Measurements from ENCODE around the gene ABI3. TPM values are rescaled to one million over a fixed set of nuclear protein-coding genes. Genes with fewer than 3 reads are reported as not detected.
"Not testable (repeated sequence)": the region's sequence is repeated elsewhere in the genome, so short reads cannot be mapped to it uniquely, and the experiment has no call there.

Gene ABI3
- total RNA-seq, 4 donors from 2014 or later: 9.6 to 14.4 (median 12.0) TPM

DNA sequence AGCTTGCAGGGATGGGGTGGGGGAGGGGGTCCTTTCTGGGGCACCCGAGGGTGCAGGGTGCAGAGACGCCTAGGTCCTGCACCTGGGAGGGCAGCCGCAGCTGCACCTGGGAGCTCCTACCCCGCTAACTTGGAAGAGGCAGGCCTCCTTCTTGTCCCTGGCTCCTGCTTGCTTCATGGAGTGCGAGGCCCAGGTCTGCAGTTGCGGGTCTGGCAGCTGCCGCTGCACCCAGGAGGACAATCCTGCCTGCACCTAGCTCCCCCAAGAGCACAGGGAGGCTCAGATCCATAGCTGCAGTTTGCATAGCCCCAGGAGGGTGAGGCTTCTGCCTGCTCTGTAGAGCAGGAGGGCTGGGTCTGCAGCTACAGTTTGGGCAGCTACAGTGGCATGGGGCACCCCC lies 26.7 kb upstream of the ABI3 start:
- no peak for DNase-seq (ENCODE audit: low spot score in 2 of 2)
- 88% methylated on average over 7 of the region's 7 CpGs; no CpG with 5 or more reads in 1 of the 2 donors for WGBS, 2 donors
- Histone ChIP-seq H3K4me1 (no peaks in the 10 kb centered on the region), H3K4me3 (no peak overlapping the region), H3K9me3 (peaks cover 0 to 4% (median 0%) of the 10 kb centered on the region in 4 donors), H3K27me3 (no peaks in the 10 kb centered on the region), H3K27ac (no peak overlapping the region), H3K36me3 (no peaks in the 10 kb centered on the region)
- TF ChIP-seq POLR2A (IDR thresholded peaks at IDR 0.05) (no peak), EP300 (IDR thresholded peaks at IDR 0.05) (no peak)
- TF ChIP-seq, protein P1, sequence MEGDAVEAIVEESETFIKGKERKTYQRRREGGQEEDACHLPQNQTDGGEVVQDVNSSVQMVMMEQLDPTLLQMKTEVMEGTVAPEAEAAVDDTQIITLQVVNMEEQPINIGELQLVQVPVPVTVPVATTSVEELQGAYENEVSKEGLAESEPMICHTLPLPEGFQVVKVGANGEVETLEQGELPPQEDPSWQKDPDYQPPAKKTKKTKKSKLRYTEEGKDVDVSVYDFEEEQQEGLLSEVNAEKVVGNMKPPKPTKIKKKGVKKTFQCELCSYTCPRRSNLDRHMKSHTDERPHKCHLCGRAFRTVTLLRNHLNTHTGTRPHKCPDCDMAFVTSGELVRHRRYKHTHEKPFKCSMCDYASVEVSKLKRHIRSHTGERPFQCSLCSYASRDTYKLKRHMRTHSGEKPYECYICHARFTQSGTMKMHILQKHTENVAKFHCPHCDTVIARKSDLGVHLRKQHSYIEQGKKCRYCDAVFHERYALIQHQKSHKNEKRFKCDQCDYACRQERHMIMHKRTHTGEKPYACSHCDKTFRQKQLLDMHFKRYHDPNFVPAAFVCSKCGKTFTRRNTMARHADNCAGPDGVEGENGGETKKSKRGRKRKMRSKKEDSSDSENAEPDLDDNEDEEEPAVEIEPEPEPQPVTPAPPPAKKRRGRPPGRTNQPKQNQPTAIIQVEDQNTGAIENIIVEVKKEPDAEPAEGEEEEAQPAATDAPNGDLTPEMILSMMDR (IDR thresholded peaks at IDR 0.05): no peak

DNA sequence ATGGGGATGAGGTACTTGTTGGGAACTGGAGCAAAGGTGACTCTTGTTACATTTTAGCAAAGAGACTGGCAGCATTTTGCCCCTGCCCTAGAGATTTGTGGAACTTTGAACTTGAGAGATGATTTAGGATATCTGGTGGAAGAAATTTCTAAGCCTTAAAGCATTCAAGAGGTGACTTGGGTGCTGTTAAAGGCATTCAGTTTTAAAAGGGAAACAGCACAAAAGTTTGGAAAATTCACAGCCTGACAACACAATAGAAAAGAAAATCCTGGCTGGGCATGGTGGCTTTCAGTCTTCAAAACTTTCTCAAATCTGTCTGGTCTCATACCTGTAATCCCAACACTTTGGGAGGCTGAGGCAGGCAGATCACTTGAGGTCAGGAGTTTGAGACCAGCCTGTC lies 26.0 kb upstream of the ABI3 start:
- H3K36me3 ChIP-seq; DNase-seq (ENCODE audit: low spot score in 2 of 2); H3K9me3 ChIP-seq; H3K4me1 ChIP-seq; H3K27ac ChIP-seq; H3K27me3 ChIP-seq; H3K4me3 ChIP-seq: not testable (repeated sequence)

DNA sequence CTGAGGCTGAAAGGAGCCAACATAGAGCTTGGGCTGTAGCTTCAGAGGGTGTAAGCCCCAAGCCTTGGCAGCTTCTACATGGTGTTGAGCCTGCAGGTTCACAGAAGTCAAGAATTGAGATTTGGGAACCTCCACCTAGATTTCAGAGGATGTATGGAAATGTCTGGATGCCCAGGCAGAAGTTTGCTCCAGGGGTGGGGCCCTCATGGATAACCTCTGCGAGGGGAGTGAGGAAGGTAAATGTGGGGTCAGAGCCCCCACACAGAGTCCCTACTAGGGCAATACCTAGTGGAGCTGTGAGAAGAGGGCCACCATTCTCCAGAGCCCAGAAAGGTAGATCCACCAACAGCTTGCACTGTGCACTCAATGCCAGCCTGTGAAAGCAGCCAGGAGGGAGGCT lies 25.1 kb upstream of the ABI3 start:
- H3K36me3 ChIP-seq; H3K27ac ChIP-seq; H3K9me3 ChIP-seq; H3K27me3 ChIP-seq; DNase-seq (ENCODE audit: low spot score in 2 of 2); H3K4me1 ChIP-seq; H3K4me3 ChIP-seq: not testable (repeated sequence)
- WGBS, 2 donors: 95 to 100% methylated on average over 1 of the region's 1 CpG

DNA sequence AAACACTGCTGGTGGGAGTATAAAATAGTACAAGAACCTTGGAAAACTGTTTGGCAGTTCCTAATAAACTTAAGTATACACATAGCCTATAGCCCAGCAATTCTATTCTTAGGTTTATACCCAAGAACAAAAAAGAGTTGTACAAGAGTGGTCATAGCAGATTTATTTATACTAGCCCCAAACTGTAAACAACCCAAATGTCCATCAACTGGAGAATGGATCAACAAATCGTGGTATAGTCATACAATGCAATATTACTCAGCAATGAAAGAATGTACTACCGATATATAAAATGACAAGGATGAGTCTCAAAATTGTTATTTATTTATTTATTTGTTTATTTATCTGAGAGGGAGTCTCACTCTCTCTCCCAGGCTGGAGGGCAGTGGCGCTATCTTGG lies 23.2 kb upstream of the ABI3 start:
- no peak for DNase-seq (ENCODE audit: low spot score in 2 of 2)
- Histone ChIP-seq H3K4me3 (no peak overlapping the region), H3K9me3 (peaks cover 0 to 4% (median 0%) of the 10 kb centered on the region in 4 donors), H3K36me3 (no peaks in the 10 kb centered on the region), H3K27ac (no peak overlapping the region), H3K4me1 (peaks cover 0 to 3% (median 0%) of the 10 kb centered on the region in 4 donors), H3K27me3 (no peaks in the 10 kb centered on the region)
- TF ChIP-seq, protein P1 (IDR thresholded peaks at IDR 0.05): no peak
- no peak for TF ChIP-seq EP300 (IDR thresholded peaks at IDR 0.05)
- WGBS, 2 donors: 88 to 89% methylated on average over 3 of the region's 3 CpGs

DNA sequence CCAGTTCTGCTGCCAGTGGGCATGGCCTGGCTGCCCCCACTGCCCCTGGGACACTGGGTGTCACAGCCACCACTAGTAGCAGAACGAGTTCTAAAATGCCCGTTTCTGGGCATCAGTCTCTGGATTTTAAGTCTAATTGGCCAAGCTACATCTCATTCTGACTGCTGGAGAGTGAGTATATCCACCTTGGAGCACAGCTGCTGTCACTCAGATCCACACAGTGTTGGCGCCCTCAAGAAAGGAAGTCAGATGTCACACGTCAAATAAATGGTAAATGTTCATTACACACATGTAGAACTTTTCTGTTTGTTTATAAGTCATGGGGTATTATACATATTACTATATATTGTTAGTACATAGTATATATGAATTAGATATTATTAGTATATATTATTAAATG lies 19.6 kb upstream of the ABI3 start:
- Histone ChIP-seq H3K9me3 (no peaks in the 10 kb centered on the region), H3K36me3 (no peaks in the 10 kb centered on the region), H3K4me1 (peaks cover 0 to 7% (median 0%) of the 10 kb centered on the region in 4 donors), H3K4me3 (no peak overlapping the region), H3K27ac (peak overlapping the region in 1 of 4 donors; percentile 95), H3K27me3 (no peaks in the 10 kb centered on the region)
- 62 to 77% methylated on average over 3 to 4 of the region's 4 CpGs for WGBS, 2 donors
- TF ChIP-seq, protein P1 (IDR thresholded peaks at IDR 0.05): no peak
- TF ChIP-seq EP300 (IDR thresholded peaks at IDR 0.05) (no peak), POLR2A (IDR thresholded peaks at IDR 0.05) (no peak)
- DNase-seq (ENCODE audit: low spot score in 2 of 2): no peak

DNA sequence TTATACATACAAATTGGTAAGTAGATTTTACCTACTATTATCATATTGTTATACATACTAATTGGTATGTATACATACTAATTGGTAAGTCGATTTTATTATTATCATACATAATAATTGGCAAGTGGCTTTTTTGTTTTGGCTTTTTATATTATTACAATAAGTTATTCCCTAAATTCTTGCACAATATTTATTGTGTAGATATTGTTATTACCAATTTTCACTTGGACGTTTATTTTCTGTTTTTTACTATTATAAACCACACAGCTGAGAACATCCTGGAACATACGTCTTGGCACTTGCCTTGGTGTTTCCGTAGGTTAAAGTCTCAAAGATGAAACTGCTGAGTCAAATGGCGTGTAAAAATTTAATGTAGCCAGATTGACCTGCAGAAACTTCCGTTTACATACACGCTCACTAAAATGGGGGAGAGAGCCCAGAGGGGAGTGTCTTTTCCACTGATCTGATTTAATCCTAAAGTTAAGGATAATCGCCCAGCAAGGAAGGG lies 19.0 kb upstream of the ABI3 start:
- TF ChIP-seq EP300 (IDR thresholded peaks at IDR 0.05): no peak
- no peaks in the 10 kb centered on the region for H3K36me3 ChIP-seq
- peak overlapping the region; percentile 95 to 99 (median 98) for H3K27ac ChIP-seq
- 8 to 9% methylated on average over 8 of the region's 8 CpGs for WGBS, 2 donors
- no peaks in the 10 kb centered on the region for H3K27me3 ChIP-seq
- DNase-seq (ENCODE audit: low spot score in 2 of 2): no peak
- peaks cover 0 to 7% (median 0%) of the 10 kb centered on the region in 4 donors for H3K4me1 ChIP-seq
- H3K4me3 ChIP-seq: peak overlapping the region; percentile 71 to 80 (median 78)
- no peaks in the 10 kb centered on the region for H3K9me3 ChIP-seq
